Naive B cell (primary cell): Measurements from ENCODE around the gene CXCL12. TPM values are rescaled to one million over a fixed set of nuclear protein-coding genes. Genes with fewer than 3 reads are reported as not detected.
A peak's percentile ranks its signal among the peaks of the same experiment; 100 is the strongest.

Source experiments
- ATAC-seq, 2 donors: fragments of 150-1000 bp; cut with Tn5 transposase; 2 replicates each; pipeline ENCODE4 v1.10.0; 2021; ENCODE audit warnings: low read depth in 2 of 2, mild to moderate bottlenecking in 2 of 2, moderate library complexity in 2 of 2
- DNase-seq: peaks from one replicate; pipeline ENCODE4 v3.0.0; 2022
- H3K27ac Mint-ChIP-seq, 6 donors: one replicate each; pipeline ENCODE4 v1.8.0; 2020 to 2022; ENCODE audit warnings: mild to moderate bottlenecking in 6 of 6, mixed read lengths in 6 of 6, moderate library complexity in 5 of 6, inconsistent platforms in 2 of 6
- H3K27me3 Mint-ChIP-seq, 3 donors: one replicate each; pipeline ENCODE4 v1.8.0; 2021 to 2022; ENCODE audit warnings: mixed read lengths in 3 of 3, mild to moderate bottlenecking in 1 of 3
- H3K36me3 Mint-ChIP-seq, 2 donors: one replicate each; pipeline ENCODE4 v1.8.0; 2020 to 2022; ENCODE audit warnings: mixed read lengths in 2 of 2, inconsistent platforms in 1 of 2, mild to moderate bottlenecking in 1 of 2
- H3K4me1 Mint-ChIP-seq, 3 donors: one replicate each; pipeline ENCODE4 v1.8.0; 2020 to 2022; ENCODE audit warnings: mixed read lengths in 3 of 3, inconsistent platforms in 1 of 3, mild to moderate bottlenecking in 1 of 3, moderate library complexity in 1 of 3
- H3K4me3 Mint-ChIP-seq, 8 donors: one replicate each; pipeline ENCODE4 v1.8.0; 2020 to 2022; ENCODE audit warnings: mild to moderate bottlenecking in 8 of 8, mixed read lengths in 8 of 8, moderate library complexity in 8 of 8, inconsistent platforms in 2 of 8
- H3K9me3 Mint-ChIP-seq, 7 donors: one replicate each; pipeline ENCODE4 v1.8.0; 2020 to 2022; ENCODE audit warnings: mixed read lengths in 7 of 7, mild to moderate bottlenecking in 5 of 7, inconsistent platforms in 2 of 7, moderate library complexity in 1 of 7
- polyA plus RNA-seq, 6 donors: library from polyadenylated mRNA; unstranded; fragments of 300-500 nt; fragmentation: Illumina TruSeq; gene quantifications; one replicate each; pipeline ENCODE4 v1.2.3, GENCODE V29; 2021; ENCODE audit warnings: low read depth in 6 of 6

The CXCL12 gene
- polyA plus RNA-seq, 6 donors from 2014 or later: not detected

- Mint-ChIP-seq H3K4me1 (no peaks in the 10 kb centered on the region), H3K9me3 (peaks cover 0 to 8% (median 0%) of the 10 kb centered on the region in 7 donors), H3K4me3 (no peak overlapping the region), H3K36me3 (no peaks in the 10 kb centered on the region), H3K27ac (no peak overlapping the region), H3K27me3 (peaks cover 9 to 15% (median 14%) of the 10 kb centered on the region in 3 donors)
- DNase-seq (no peak), ATAC-seq (no peak)
These were observed 8.3 kb downstream of the CXCL12 start for GRCh38 chr10:44376472-44377099.

GRCh38 chr10:44374155-44374554, 10.7 kb downstream of the CXCL12 start:
- ATAC-seq (no peak), DNase-seq (no peak)
- Mint-ChIP-seq H3K27ac (no peak overlapping the region), H3K36me3 (no peaks in the 10 kb centered on the region), H3K27me3 (peaks cover 5 to 19% (median 5%) of the 10 kb centered on the region in 3 donors), H3K4me1 (no peaks in the 10 kb centered on the region), H3K9me3 (peaks cover 0 to 12% (median 0%) of the 10 kb centered on the region in 7 donors), H3K4me3 (no peak overlapping the region)

DNA sequence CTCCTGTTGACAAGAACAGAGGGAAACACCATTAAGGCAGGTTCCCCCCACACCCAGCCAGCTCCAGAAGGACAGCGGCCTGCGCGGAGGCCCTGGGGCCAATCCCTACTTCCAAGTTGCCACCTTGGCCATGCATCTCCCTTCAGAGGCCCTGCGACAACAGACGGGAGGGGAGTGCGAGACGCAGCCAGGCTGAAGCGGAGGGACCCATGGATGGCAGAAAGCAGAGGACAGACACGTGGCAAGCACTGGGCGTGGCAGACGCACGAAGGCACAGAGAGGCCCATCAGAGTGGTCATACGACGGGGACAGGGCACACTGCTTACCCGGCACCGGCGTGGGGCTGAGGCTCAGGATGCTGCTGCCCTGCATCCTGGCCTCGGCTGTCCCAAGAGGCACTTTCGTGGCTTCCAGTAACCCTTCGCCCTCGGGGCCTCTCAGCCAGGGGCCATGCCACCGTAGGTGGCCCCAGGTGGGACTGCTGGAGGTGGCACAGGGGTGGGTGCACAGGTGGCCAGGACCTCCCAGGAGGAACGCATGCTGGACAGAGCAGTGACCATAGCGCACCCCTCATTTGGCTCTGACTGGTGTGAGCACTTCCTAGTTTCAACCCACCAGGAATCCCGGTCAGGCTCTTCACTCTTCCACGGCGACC, 11.4 kb downstream of the CXCL12 start:
- no peak for DNase-seq
- no peak for ATAC-seq
- no peak overlapping the region for H3K27ac Mint-ChIP-seq
- no peaks in the 10 kb centered on the region for H3K4me1 Mint-ChIP-seq
- H3K36me3 Mint-ChIP-seq: no peaks in the 10 kb centered on the region
- H3K27me3 Mint-ChIP-seq: peaks cover 5 to 17% (median 5%) of the 10 kb centered on the region in 3 donors
- H3K4me3 Mint-ChIP-seq: peak overlapping the region in 1 of 8 donors; percentile 45
- peaks cover 0 to 12% (median 0%) of the 10 kb centered on the region in 7 donors for H3K9me3 Mint-ChIP-seq

- Mint-ChIP-seq H3K36me3 (no peaks in the 10 kb centered on the region), H3K9me3 (peaks cover 0 to 12% (median 0%) of the 10 kb centered on the region in 7 donors), H3K27ac (no peak overlapping the region), H3K4me1 (no peaks in the 10 kb centered on the region), H3K4me3 (no peak overlapping the region), H3K27me3 (peaks cover 0 to 16% (median 5%) of the 10 kb centered on the region in 3 donors)
- ATAC-seq (no peak), DNase-seq (no peak)
These were observed 12.7 kb downstream of the CXCL12 start for GRCh38 chr10:44372181-44372580.

GRCh38 chr10:44370731-44371248, 14.1 kb downstream of the CXCL12 start:
- ATAC-seq (no peak), DNase-seq (no peak)
- H3K27me3 Mint-ChIP-seq: peaks cover 0 to 16% (median 5%) of the 10 kb centered on the region in 3 donors
- no peak overlapping the region for H3K27ac Mint-ChIP-seq
- H3K36me3 Mint-ChIP-seq: no peaks in the 10 kb centered on the region
- peaks cover 0 to 2% (median 0%) of the 10 kb centered on the region in 3 donors for H3K4me1 Mint-ChIP-seq
- H3K9me3 Mint-ChIP-seq: peaks cover 0 to 12% (median 0%) of the 10 kb centered on the region in 7 donors
- no peak overlapping the region for H3K4me3 Mint-ChIP-seq

DNA sequence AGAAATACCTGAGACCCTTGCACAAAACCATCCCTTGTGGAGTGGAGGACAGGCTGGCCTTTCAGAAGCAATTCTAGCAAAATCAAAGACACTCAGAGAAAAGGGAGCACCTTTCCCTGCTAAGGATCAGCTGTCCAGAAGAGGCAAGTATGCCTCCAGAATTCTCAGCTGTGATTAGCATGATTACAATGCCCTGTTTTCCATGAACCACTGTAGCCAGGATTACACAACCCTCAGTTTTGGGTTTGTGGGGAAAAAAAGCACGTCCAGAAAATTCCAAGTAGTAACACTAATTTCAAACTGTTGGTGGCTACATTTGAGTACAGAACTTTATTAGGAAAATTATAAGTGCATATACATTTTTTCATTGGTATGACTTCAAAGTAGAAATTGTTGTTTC, 15.0 kb downstream of the CXCL12 start:
- DNase-seq (no peak), ATAC-seq (no peak)
- peaks cover 0 to 3% (median 0%) of the 10 kb centered on the region in 3 donors for H3K4me1 Mint-ChIP-seq
- no peak overlapping the region for H3K27ac Mint-ChIP-seq
- H3K4me3 Mint-ChIP-seq: no peak overlapping the region
- H3K27me3 Mint-ChIP-seq: peaks cover 0 to 16% (median 5%) of the 10 kb centered on the region in 3 donors
- peaks cover 0 to 12% (median 0%) of the 10 kb centered on the region in 7 donors for H3K9me3 Mint-ChIP-seq
- no peaks in the 10 kb centered on the region for H3K36me3 Mint-ChIP-seq

GRCh38 chr10:44369296-44369695, 15.6 kb downstream of the CXCL12 start:
- H3K9me3 Mint-ChIP-seq: peaks cover 0 to 12% (median 0%) of the 10 kb centered on the region in 7 donors
- H3K36me3 Mint-ChIP-seq: no peaks in the 10 kb centered on the region
- H3K4me3 Mint-ChIP-seq: no peak overlapping the region
- H3K27me3 Mint-ChIP-seq: peaks cover 0 to 16% (median 5%) of the 10 kb centered on the region in 3 donors
- no peak overlapping the region for H3K27ac Mint-ChIP-seq
- peaks cover 0 to 3% (median 0%) of the 10 kb centered on the region in 3 donors for H3K4me1 Mint-ChIP-seq
- no peak for ATAC-seq
- no peak for DNase-seq

DNA sequence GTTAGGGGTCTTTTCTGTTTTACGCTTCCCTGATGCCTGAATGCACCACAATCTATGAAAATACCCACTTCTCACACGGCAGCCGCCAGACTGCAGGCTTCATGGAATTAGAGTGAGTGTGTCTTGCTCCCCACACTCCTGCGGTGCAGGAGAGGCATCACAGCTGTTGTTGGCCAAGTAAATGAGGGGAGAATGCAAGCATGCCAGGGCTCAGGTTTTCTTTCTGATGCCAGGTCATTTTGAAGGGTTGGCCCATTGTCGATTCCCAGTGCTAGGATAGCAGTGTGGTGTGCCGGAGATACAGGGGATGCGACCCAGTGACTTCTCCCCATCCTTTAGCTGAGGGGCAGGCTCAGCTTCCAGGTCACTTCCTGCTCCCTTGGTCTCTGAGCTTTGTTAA, 16.3 kb downstream of the CXCL12 start:
- Mint-ChIP-seq H3K27me3 (peaks cover 0 to 16% (median 5%) of the 10 kb centered on the region in 3 donors), H3K36me3 (no peaks in the 10 kb centered on the region), H3K4me1 (peaks cover 0 to 3% (median 0%) of the 10 kb centered on the region in 3 donors), H3K9me3 (peaks cover 0 to 12% (median 0%) of the 10 kb centered on the region in 7 donors), H3K4me3 (no peak overlapping the region), H3K27ac (no peak overlapping the region)
- ATAC-seq (no peak), DNase-seq (no peak)

DNA sequence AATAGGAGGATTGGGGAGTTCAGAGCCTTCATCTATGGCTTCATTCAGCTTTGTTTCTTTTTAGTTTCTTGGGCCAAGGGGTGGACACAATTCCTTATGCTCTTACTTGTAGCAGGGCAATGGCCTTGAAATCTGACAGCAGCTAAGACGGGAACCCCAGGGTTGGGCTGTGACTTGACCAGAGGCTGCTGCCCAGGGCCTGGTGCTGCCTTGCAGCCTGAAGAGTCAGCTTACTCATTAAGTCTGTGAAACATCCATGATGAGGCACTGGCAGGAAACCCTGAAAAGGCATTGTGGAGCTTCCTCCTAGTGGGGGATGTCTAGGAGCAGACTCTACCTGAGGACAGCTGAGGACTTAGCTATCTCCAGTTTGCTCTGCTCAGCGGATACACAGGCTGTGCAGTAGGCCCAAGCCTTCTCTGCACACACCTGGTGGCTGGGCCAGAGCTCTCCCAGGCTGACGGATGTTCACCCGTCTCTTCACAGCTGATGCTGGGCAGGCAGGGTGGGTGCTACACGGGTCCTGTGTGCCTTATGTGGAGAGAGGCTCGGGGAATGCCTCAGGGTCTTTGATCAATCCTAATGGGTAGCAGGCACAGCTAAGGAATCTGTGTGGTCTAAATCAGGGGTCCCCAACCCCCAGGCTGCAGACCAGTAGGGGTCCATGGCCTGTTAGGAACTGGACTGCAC, 17.8 kb downstream of the CXCL12 start:
- ATAC-seq (no peak), DNase-seq (no peak)
- H3K4me1 Mint-ChIP-seq: peaks cover 0 to 3% (median 0%) of the 10 kb centered on the region in 3 donors
- H3K4me3 Mint-ChIP-seq: no peak overlapping the region
- no peak overlapping the region for H3K27ac Mint-ChIP-seq
- H3K9me3 Mint-ChIP-seq: peaks cover 0 to 8% (median 0%) of the 10 kb centered on the region in 7 donors
- no peaks in the 10 kb centered on the region for H3K36me3 Mint-ChIP-seq
- H3K27me3 Mint-ChIP-seq: peaks cover 4 to 11% (median 5%) of the 10 kb centered on the region in 3 donors

DNA sequence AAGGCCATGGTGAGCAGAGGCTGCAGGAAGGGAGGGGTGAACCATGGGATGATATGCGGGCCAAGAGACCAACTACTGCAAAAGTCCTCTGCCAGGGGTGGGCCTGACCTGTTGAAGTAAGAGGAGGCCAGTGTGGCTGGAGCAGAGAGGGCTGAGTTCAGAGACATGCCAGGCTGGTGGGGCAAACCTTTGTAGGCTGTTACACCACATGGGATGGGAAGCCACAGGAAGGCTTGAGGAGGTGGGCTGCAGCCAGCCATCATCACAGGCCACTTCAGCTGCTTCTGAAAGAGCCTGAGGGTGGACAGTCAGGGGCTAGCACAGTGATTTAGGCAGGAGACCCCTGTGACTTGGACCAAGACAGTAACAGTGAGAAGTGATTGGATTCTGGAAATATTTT, 20.3 kb downstream of the CXCL12 start:
- no peak overlapping the region for H3K27ac Mint-ChIP-seq
- no peak for ATAC-seq
- H3K27me3 Mint-ChIP-seq: peaks cover 4 to 9% (median 8%) of the 10 kb centered on the region in 3 donors
- H3K4me3 Mint-ChIP-seq: no peak overlapping the region
- no peak for DNase-seq
- H3K4me1 Mint-ChIP-seq: peaks cover 0 to 3% (median 0%) of the 10 kb centered on the region in 3 donors
- H3K9me3 Mint-ChIP-seq: peaks cover 0 to 4% (median 0%) of the 10 kb centered on the region in 7 donors
- H3K36me3 Mint-ChIP-seq: no peaks in the 10 kb centered on the region

DNA sequence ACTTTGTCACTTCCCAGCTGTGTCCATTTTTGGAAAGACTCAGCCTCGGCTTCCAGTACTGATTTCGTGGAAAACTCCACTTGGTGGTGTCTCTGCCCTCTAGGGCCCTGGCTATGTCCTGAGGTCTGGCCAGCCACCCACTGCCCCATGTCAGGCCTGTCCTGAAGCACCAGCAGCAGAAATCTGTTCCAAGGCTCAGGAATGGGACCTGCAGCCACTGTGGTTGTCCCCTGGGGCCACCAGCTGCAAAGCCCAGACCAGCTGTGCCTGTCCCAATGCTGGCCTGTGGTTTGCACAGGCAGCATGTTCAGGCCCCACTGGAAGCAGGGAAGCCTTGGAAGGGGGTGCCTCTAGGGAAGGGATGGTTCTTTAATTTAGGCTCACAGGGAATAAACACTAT, 21.2 kb downstream of the CXCL12 start:
- Mint-ChIP-seq H3K27me3 (peaks cover 0 to 9% (median 4%) of the 10 kb centered on the region in 3 donors), H3K9me3 (peaks cover 0 to 2% (median 0%) of the 10 kb centered on the region in 7 donors), H3K27ac (no peak overlapping the region), H3K36me3 (no peaks in the 10 kb centered on the region), H3K4me3 (no peak overlapping the region), H3K4me1 (peaks cover 0 to 3% (median 0%) of the 10 kb centered on the region in 3 donors)
- DNase-seq: no peak
- no peak for ATAC-seq

DNA sequence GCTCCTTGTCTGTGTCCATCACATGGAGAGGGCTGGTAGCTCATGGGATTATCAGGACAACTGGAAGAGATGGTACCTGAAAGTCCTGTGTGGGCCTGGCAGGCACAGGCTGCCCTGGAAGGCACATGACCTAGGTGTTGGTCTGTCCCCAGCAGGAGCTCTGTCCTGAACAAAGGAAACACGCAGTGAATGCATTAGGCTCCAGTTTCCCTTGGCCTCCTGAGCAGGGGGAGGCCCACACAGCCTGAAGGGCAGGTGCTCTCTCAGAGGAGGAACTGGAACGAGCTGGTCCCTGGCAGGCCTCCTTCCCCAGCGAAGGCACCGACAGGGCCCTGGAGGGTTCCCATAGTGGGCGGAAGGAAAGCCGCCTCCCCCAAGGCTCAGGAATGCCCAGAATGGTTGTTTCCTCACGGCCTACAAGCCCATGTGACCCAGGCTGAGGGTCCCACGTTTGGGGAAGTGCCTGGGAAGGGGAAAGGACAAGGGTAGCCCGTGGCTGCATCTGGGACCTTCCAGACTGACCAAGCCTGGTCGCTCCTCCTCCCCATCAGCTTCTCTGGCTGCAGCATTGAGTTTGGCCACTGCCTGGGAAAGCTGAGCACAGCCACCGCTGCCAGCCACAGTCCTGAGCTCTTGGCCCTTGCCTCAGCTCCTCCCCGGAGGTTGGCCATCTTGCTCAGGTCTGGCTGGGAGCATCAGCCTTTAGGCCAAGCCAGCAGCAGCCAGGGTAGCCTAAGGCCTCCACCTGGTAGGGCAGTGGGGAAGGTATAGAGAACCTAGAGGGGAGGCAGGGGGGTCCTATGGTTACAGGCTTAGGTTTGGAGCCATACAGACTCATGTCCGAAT, 21.8 kb downstream of the CXCL12 start:
- Mint-ChIP-seq H3K27ac (no peak overlapping the region), H3K4me3 (no peak overlapping the region)
- no peak for ATAC-seq

More for the DNA sequence above, 21.8 kb downstream of the CXCL12 start:
- DNase-seq: no peak
- peaks cover 0 to 2% (median 0%) of the 10 kb centered on the region in 7 donors for H3K9me3 Mint-ChIP-seq
- H3K4me1 Mint-ChIP-seq: peaks cover 0 to 3% (median 0%) of the 10 kb centered on the region in 3 donors
- peaks cover 0 to 9% (median 4%) of the 10 kb centered on the region in 3 donors for H3K27me3 Mint-ChIP-seq
- no peaks in the 10 kb centered on the region for H3K36me3 Mint-ChIP-seq
